Measurements from ENCODE around the gene NOSIP. TPM values are rescaled to one million over a fixed set of nuclear protein-coding genes. Genes with fewer than 3 reads are reported as not detected.

NOSIP gene
- total RNA-seq, 2 experiments from 2014 or later: 35.1 to 74.7 TPM

- ChIA-PET POLR2A (interaction anchor here (2.0 kb wide), 1 partner anchor 23 kb away, joined by 4 read pairs; the partner anchor contains the start of gene RRAS), CTCF (ENCODE audit: unreplicated experiment) (no interaction called here)
- H3K79me2 ChIP-seq (ENCODE audit: insufficient read depth, low read depth, low read length): no peaks in the 10 kb centered on the region
- no peak for TF ChIP-seq EZH2phosphoT487 (IDR thresholded peaks at IDR 0.05; ENCODE audit: borderline replicate concordance, low read depth, low read length)
- TF ChIP-seq CTCF (conservative IDR thresholded peaks at IDR 0.05; ENCODE audit: low read length): no peak
- no peak for DNase-seq (ENCODE audit: low spot score)
- no peak overlapping the region for H3K4me2 ChIP-seq (ENCODE audit: low read length)
- BruUV-seq (replicated peaks): no TSS peak
- no peak overlapping the region for H2AFZ ChIP-seq (ENCODE audit: low read length)
- H3K36me3 ChIP-seq (ENCODE audit: insufficient read depth, low read length): peaks cover 88% of the 10 kb centered on the region
- no peaks in the 10 kb centered on the region for H3K9me2 ChIP-seq (ENCODE audit: insufficient read depth, low read length)
- H4K20me1 ChIP-seq (ENCODE audit: insufficient read depth, low read length): no peaks in the 10 kb centered on the region
- no peaks in the 10 kb centered on the region for H3K9me3 ChIP-seq (ENCODE audit: low read length)
- no peak overlapping the region for H3K4me3 ChIP-seq (ENCODE audit: low read depth, low read length, poor library complexity, severe bottlenecking)
- intact Hi-C loops (cut with micrococcal nuclease; ENCODE audit: unreplicated experiment): no loop called here
- no peak overlapping the region for H3K27ac ChIP-seq (ENCODE audit: low read depth, low read length, poor library complexity, severe bottlenecking)
- no peaks in the 10 kb centered on the region for H3K4me1 ChIP-seq (ENCODE audit: insufficient read depth, low read length, poor library complexity, severe bottlenecking)
These were observed 36.6 kb upstream of the NOSIP start for GRCh38 chr19:49616945-49617344.

DNA sequence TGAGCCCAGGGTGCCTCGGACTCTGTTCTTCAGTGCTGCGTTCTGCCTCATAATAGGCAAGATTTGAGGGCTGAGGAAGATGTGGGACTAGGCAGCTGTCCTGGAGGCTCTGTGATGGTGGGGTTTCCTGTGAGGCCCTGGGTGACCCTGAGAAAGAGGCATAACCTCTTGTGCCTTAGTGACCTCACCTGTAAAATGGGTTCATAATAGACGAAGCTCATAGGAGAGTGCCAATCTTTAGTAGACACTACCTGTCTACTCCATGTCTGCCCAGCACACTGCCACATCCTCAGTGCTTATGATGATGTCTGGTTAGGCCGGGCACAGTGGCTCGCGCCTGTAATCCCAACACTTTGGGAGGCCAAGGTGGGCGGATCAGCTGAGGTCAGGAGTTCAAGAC lies 36.2 kb upstream of the NOSIP start:
- Histone ChIP-seq H3K36me3 (ENCODE audit: insufficient read depth, low read length) (peaks cover 84% of the 10 kb centered on the region), H3K27ac (ENCODE audit: low read depth, low read length, poor library complexity, severe bottlenecking) (no peak overlapping the region), H3K9me3 (ENCODE audit: low read length) (no peaks in the 10 kb centered on the region), H2AFZ (ENCODE audit: low read length) (no peak overlapping the region), H3K4me1 (ENCODE audit: insufficient read depth, low read length, poor library complexity, severe bottlenecking) (no peaks in the 10 kb centered on the region), H3K4me3 (ENCODE audit: low read depth, low read length, poor library complexity, severe bottlenecking) (no peak overlapping the region), H4K20me1 (ENCODE audit: insufficient read depth, low read length) (no peaks in the 10 kb centered on the region), H3K4me2 (ENCODE audit: low read length) (no peak overlapping the region), H3K79me2 (ENCODE audit: insufficient read depth, low read depth, low read length) (no peaks in the 10 kb centered on the region), H3K9me2 (ENCODE audit: insufficient read depth, low read length) (no peaks in the 10 kb centered on the region)
- ChIA-PET CTCF (ENCODE audit: unreplicated experiment) (no interaction called here), POLR2A (no interaction called here)
- DNase-seq (ENCODE audit: low spot score): no peak
- intact Hi-C loops (cut with micrococcal nuclease; ENCODE audit: unreplicated experiment): no loop called here
- BruUV-seq (replicated peaks): no TSS peak
- TF ChIP-seq CTCF (conservative IDR thresholded peaks at IDR 0.05; ENCODE audit: low read length) (no peak), EZH2phosphoT487 (IDR thresholded peaks at IDR 0.05; ENCODE audit: borderline replicate concordance, low read depth, low read length) (no peak)

- H2AFZ ChIP-seq (ENCODE audit: low read length): no peak overlapping the region
- H3K27ac ChIP-seq (ENCODE audit: low read depth, low read length, poor library complexity, severe bottlenecking): no peak overlapping the region
- no peaks in the 10 kb centered on the region for H3K79me2 ChIP-seq (ENCODE audit: insufficient read depth, low read depth, low read length)
- H3K4me3 ChIP-seq (ENCODE audit: low read depth, low read length, poor library complexity, severe bottlenecking): no peak overlapping the region
- ChIA-PET CTCF (ENCODE audit: unreplicated experiment) (no interaction called here), POLR2A (no interaction called here)
- no peaks in the 10 kb centered on the region for H3K9me3 ChIP-seq (ENCODE audit: low read length)
- H3K4me1 ChIP-seq (ENCODE audit: insufficient read depth, low read length, poor library complexity, severe bottlenecking): no peaks in the 10 kb centered on the region
- intact Hi-C loops (cut with micrococcal nuclease; ENCODE audit: unreplicated experiment): no loop called here
- H3K9me2 ChIP-seq (ENCODE audit: insufficient read depth, low read length): no peaks in the 10 kb centered on the region
- no peak for DNase-seq (ENCODE audit: low spot score)
- no peaks in the 10 kb centered on the region for H4K20me1 ChIP-seq (ENCODE audit: insufficient read depth, low read length)
- TF ChIP-seq CTCF (conservative IDR thresholded peaks at IDR 0.05; ENCODE audit: low read length): no peak
- no peak for TF ChIP-seq EZH2phosphoT487 (IDR thresholded peaks at IDR 0.05; ENCODE audit: borderline replicate concordance, low read depth, low read length)
- H3K4me2 ChIP-seq (ENCODE audit: low read length): no peak overlapping the region
- H3K36me3 ChIP-seq (ENCODE audit: insufficient read depth, low read length): peaks cover 83% of the 10 kb centered on the region
- BruUV-seq (replicated peaks): no TSS peak
These were observed 35.5 kb upstream of the NOSIP start for GRCh38 chr19:49615861-49616260.
